Erythroblast (primary cell): ENCODE data around the gene TMLHE.

Experiments
- GATA1 ChIP-seq: IDR thresholded peaks from 2 replicates; pipeline ENCODE4 v1.6.1; 2011; ENCODE audit warnings: low read depth, mild to moderate bottlenecking, control low read depth, low read length, moderate library complexity
- POLR2A ChIP-seq: IDR thresholded peaks from 2 replicates; pipeline ENCODE4 v1.6.1; 2011; ENCODE audit warnings: mild to moderate bottlenecking, low read length

DNA sequence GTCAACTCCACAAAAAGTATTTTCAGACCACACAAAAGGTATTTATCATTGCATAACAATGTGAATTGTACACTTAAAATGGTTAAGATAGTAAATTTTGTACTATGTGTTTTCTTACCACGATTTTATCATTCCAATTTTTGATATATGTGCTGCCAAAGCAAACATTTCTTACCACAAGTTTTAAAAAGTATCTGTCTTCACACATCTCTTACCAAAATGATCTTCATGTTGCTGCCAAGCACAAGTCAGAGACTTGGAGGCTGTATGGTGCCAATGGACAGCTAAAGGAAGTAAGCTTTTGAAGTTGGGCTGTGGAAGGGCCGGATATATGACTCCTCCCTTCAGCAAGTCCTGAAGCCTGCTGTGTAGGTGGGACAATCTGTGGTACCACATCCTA is 67.9 kb downstream of the TMLHE start:
- TF ChIP-seq POLR2A (no peak), GATA1 (no peak)
